Smooth muscle cell (in vitro differentiated cells): Measurements from ENCODE around the gene PRXL2B. TPM values are rescaled to one million over a fixed set of nuclear protein-coding genes. Genes with fewer than 3 reads are reported as not detected.

Source experiments
- DNase-seq: peaks from one replicate; lab custom pipeline; 2025; ENCODE audit not compliant: unreplicated experiment; lab: John Stamatoyannopoulos, UW
- H2AFZ ChIP-seq: fragments of 200-600 bp; sonication (generic); 2 replicates; pipeline ENCODE4 v1.6.0; 2016; ENCODE audit warnings: antibody characterized with exemption, low read depth, mild to moderate bottlenecking
- H3F3A ChIP-seq: fragments of 200-600 bp; sonication (generic); 2 replicates; pipeline ENCODE4 v1.6.0; 2017; ENCODE audit warnings: antibody characterized with exemption, low read depth
- H3K27ac ChIP-seq: fragments of 200-600 bp; sonication (generic); 2 replicates; pipeline ENCODE4 v1.5.1; 2016; ENCODE audit warnings: low read depth, mild to moderate bottlenecking
- H3K27me3 ChIP-seq: fragments of 200-600 bp; sonication (generic); 2 replicates; pipeline ENCODE4 v1.6.1; 2016; ENCODE audit warnings: low read depth, mild to moderate bottlenecking
- H3K36me3 ChIP-seq: fragments of 200-600 bp; sonication (generic); 2 replicates; pipeline ENCODE4 v1.5.1; 2016; ENCODE audit warnings: low read depth
- H3K4me1 ChIP-seq: fragments of 200-600 bp; sonication (generic); 2 replicates; pipeline ENCODE4 v1.5.1; 2016; ENCODE audit warnings: low read depth
- H3K4me2 ChIP-seq: fragments of 200-600 bp; sonication (generic); 2 replicates; pipeline ENCODE4 v1.6.0; 2016; ENCODE audit warnings: mild to moderate bottlenecking
- H3K4me3 ChIP-seq: fragments of 200-600 bp; sonication (generic); 2 replicates; pipeline ENCODE4 v1.5.1; 2016; ENCODE audit warnings: mild to moderate bottlenecking
- H3K79me2 ChIP-seq: fragments of 200-600 bp; sonication (generic); 2 replicates; pipeline ENCODE4 v1.6.0; 2016; ENCODE audit warnings: low read depth, mild to moderate bottlenecking
- H3K9ac ChIP-seq: fragments of 200-600 bp; sonication (generic); 2 replicates; pipeline ENCODE4 v1.6.0; 2016; ENCODE audit warnings: low read depth
- H3K9me3 ChIP-seq: fragments of 200-600 bp; sonication (generic); replicated peaks from 2 replicates; pipeline ENCODE4 v1.5.1; 2016; ENCODE audit warnings: low read depth
- H4K20me1 ChIP-seq: fragments of 200-600 bp; sonication (generic); 2 replicates; pipeline ENCODE4 v1.6.0; 2016; ENCODE audit warnings: low read depth
- WGBS: methylation state at CpG from one replicate; pipeline ENCODE4 v1.1.7; 2016; ENCODE audit warnings: low lambda C conversion rate; 5-methylcytosine and 5-hydroxymethylcytosine counted together
- polyA plus RNA-seq: library from polyadenylated mRNA; unstranded; fragments of >200 nt; fragmentation: Nextera tagmentation; extraction: Ambion mirVana; gene quantifications from 2 replicates; pipeline ENCODE4 v1.2.1, GENCODE V29; 2016
- total RNA-seq: library from RNA; depleted of rRNA; stranded (reverse); fragments of >200 nt; gene quantifications from 2 replicates; pipeline ENCODE4 v1.2.3, GENCODE V29; 2014
- TF ChIP-seq, protein P1 (sequence below): fragments of 200-600 bp; sonication (generic); IDR thresholded peaks from 2 replicates; pipeline ENCODE4 v1.5.1; 2017; ENCODE audit warnings: borderline replicate concordance, mild to moderate bottlenecking, antibody characterized with exemption; ENCODE audit not compliant: insufficient read depth, poor library complexity, severe bottlenecking

The PRXL2B gene
- total and polyA plus RNA-seq, 2 experiments from 2014 or later, result 18.4 to 27.4 TPM

DNA sequence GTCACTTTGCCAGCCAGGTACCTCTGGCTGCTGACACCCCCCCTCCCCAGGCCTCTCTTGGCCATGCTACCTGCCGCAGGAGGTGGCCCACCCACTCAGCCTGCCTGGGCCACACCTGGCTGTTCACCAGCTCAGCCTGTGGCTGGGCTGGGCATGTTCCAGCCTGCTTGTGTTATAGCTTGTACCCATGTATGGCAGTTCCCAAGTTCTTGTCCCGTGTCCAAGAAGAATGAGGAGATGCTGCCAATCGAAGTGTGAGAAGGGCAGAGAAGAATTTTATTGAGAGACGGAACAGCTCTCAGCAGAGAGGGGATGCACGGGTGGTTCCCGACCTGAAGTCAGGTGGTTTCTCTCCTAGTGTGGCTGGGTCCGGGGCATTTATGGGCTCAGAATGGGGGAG lies 50.2 kb downstream of the PRXL2B start:
- Histone ChIP-seq H2AFZ (no peak overlapping the region), H4K20me1 (no peaks in the 10 kb centered on the region), H3K79me2 (no peaks in the 10 kb centered on the region), H3K27ac (no peak overlapping the region), H3K4me3 (no peak overlapping the region), H3K36me3 (no peaks in the 10 kb centered on the region), H3K27me3 (no peaks in the 10 kb centered on the region), H3F3A (no peaks in the 10 kb centered on the region), H3K4me1 (peaks cover 2% of the 10 kb centered on the region), H3K4me2 (no peak overlapping the region), H3K9me3 (no peaks in the 10 kb centered on the region), H3K9ac (no peak overlapping the region)
- TF ChIP-seq, protein P1, sequence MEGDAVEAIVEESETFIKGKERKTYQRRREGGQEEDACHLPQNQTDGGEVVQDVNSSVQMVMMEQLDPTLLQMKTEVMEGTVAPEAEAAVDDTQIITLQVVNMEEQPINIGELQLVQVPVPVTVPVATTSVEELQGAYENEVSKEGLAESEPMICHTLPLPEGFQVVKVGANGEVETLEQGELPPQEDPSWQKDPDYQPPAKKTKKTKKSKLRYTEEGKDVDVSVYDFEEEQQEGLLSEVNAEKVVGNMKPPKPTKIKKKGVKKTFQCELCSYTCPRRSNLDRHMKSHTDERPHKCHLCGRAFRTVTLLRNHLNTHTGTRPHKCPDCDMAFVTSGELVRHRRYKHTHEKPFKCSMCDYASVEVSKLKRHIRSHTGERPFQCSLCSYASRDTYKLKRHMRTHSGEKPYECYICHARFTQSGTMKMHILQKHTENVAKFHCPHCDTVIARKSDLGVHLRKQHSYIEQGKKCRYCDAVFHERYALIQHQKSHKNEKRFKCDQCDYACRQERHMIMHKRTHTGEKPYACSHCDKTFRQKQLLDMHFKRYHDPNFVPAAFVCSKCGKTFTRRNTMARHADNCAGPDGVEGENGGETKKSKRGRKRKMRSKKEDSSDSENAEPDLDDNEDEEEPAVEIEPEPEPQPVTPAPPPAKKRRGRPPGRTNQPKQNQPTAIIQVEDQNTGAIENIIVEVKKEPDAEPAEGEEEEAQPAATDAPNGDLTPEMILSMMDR, result no peak
- WGBS, result 73% methylated on average over 7 of the region's 7 CpGs
- no peak for DNase-seq

DNA sequence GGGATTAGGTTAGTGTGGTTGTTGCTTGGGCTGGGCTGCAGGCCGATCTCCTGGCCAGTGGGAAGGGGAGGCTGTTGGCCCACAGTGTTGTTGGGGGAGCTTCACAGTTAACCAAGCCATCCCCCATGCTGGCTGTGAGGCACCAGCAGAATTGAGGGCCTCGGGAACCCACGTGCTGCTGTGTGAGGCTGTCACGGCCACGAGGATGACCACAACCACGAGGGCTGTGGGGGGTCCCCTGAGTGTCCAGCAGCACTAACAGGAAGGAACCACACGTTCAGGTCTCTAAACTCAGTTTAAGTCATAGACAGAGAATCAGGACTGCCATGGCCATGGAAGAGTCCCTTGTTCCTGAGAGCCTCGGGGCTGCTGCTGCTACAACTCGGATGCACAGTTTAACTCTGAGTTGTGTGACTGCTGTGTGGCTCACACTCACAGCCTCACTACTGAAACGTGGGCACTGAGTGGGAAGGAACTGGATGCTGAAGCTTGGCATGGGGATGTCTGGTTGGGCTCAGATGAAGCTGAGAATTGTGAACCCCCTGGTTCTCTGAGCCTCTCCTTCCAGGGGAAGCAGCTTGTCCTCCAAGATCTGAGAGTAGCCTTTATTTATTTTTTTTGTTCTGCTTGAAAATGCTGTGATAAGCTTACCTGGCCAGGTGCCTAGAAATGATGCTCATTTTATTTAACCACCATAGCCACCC lies 51.0 kb downstream of the PRXL2B start:
- Histone ChIP-seq H3K27me3 (no peaks in the 10 kb centered on the region), H3K36me3 (no peaks in the 10 kb centered on the region), H3K4me1 (peaks cover 8% of the 10 kb centered on the region), H4K20me1 (no peaks in the 10 kb centered on the region), H3F3A (no peaks in the 10 kb centered on the region), H3K4me3 (no peak overlapping the region), H3K4me2 (no peak overlapping the region), H3K27ac (no peak overlapping the region), H2AFZ (no peak overlapping the region), H3K79me2 (no peaks in the 10 kb centered on the region), H3K9me3 (no peaks in the 10 kb centered on the region), H3K9ac (no peak overlapping the region)
- TF ChIP-seq, protein P1, result no peak
- WGBS, result 78% methylated on average over 10 of the region's 10 CpGs
- no peak for DNase-seq

DNA sequence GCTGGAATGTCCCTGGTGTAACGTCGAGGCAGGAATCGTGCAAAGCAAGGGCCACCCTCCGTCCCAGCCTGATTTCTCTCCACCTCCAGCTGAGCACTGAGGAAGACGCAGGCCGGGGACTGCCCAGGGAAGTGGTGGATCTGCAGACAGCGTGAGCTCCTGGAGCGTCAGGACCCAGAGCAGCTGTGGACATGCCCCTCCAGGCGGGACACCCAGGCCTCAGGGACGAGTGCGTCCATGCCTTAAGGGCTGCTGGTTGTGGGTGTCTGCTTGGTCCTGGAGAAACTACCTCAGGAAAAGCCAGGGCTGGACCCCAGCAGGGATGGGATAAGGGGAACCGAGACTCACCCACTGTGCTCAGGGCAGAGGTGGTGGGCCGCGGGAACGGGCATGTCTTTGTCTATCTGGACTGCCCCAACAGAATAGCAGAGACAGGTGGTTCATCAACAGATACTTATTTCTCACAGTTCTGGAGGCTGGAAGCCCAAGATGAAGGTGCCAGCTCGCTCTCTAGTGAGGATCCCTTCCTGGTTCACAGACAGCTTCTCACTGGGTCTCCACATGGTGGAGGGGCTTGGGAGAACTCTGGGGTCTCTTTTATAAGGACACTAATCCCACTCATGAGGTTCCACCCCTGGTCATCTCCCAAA lies 52.0 kb downstream of the PRXL2B start:
- Histone ChIP-seq H3K79me2 (no peaks in the 10 kb centered on the region), H3K9ac (no peak overlapping the region), H3K36me3 (no peaks in the 10 kb centered on the region), H3K27ac (no peak overlapping the region), H4K20me1 (no peaks in the 10 kb centered on the region), H3K4me1 (peaks cover 8% of the 10 kb centered on the region), H3K27me3 (no peaks in the 10 kb centered on the region), H3F3A (no peaks in the 10 kb centered on the region), H3K4me2 (no peak overlapping the region), H2AFZ (no peak overlapping the region), H3K9me3 (no peaks in the 10 kb centered on the region), H3K4me3 (no peak overlapping the region)
- 78% methylated on average over 16 of the region's 16 CpGs for WGBS
- TF ChIP-seq, protein P1, result no peak
- no peak for DNase-seq
